Left cardiac atrium (tissue), 4 donors: ENCODE measurements around the gene PGAP3. TPM values are rescaled to one million over a fixed set of nuclear protein-coding genes. Genes with fewer than 3 reads are reported as not detected.

ENCODE experiments used
- ATAC-seq, 2 donors: fragments of 200-7000 bp; cut with Tn5 transposase; one replicate each; pipeline ENCODE4 v1.9.1; 2020; ENCODE audit warnings: mild to moderate bottlenecking in 2 of 2, moderate library complexity in 2 of 2
- DNase-seq: peaks from one replicate; pipeline ENCODE4 v3.0.0-alpha.2; 2020
- intact Hi-C, 2 donors: fragments of 100-400 bp; cut with DNase I; formaldehyde crosslinking; loops; one replicate each; pipeline versions ENCODE4 v1.14.1 to v1.15.1; 2022 to 2023
- total RNA-seq, 2 donors: library from RNA; stranded (reverse); fragmentation: NEBNext Ultra II Directional; extraction: Animal tissue kit (Norgen Biotek cat#: 25700); gene quantifications; one replicate each; pipeline ENCODE4 v1.2.1, GENCODE V29; 2021
- donor health status: DM: no; HTN: yes; CAD: no.
- donor health status: DM: no; HTN: yes; CAD: no; lungs with severe emphysema.
- donor health status: DM: yes; HTN: yes; CAD: no.
- donor health status: Dilated cardiomyopathy.

The PGAP3 gene
- total RNA-seq, 2 donors from 2014 or later = 9.7 to 18.1 TPM

- no peak for ATAC-seq
- intact Hi-C loops = no loop called here
- no peak for DNase-seq
Measured at GRCh38 chr17:39651923-39652586, 35.8 kb downstream of the PGAP3 start.

GRCh38 chr17:39650121-39650579 is 37.7 kb downstream of the PGAP3 start:
- no peak for ATAC-seq
- intact Hi-C loops = no loop called here
- DNase-seq = no peak

DNA sequence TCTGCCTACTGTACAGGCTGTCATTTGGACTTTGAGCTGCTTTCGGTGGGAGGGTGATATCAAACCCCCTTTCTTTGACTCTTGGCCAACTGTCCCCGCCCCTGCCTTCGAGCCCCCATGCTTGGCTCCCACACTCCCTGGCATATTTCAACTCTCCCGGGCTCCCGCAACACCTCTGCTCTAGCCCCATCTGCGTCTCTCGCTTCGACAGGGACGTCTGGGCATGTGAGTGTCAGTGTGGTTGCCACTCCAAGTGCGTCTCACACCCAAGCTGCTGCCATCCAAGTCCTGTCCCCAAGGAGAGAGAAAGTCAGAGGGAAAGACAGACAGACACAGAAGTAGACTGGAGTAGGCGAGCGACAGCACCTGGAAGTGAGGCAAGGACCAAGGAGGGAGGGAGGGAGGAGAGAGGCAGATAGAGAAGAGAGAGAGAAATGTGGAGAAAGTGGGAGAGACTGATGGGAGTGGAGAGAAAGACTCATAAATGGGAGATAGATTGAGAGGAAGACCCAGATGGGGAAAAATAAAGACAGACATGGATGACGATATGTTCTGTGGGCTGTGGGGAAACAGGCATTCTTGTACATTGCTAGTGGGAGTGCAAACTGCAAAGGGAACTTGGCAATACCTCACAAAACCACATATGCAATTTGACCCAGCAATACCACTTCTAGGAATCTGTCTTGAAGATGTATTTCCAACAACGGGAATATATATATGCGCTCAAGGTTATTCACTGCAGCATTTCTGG is 39.1 kb downstream of the PGAP3 start:
- no peak for ATAC-seq
- DNase-seq = no peak
- intact Hi-C loops = no loop called here

GRCh38 chr17:39647256-39647655 is 40.6 kb downstream of the PGAP3 start:
- intact Hi-C loops = no loop called here
- no peak for ATAC-seq
- DNase-seq = no peak

DNA sequence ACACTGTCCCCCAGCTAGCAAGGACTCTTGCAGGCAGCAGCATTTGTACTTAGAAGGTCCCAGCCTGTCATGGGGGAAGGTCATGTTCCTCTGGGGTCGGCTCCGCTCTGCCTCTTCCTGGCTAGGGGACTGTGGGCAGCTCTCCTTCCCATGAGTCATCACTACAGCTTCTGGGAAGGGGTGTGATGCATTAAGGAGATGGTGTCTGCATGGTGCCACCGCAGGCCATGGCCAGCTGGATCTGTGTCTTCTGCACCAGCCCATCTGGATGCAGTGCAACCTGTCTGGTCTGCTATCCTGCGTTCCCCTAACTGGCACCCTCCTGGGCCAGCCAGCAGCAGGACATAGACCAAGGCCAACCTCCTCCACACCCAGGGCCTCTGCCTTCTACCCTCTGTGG is 44.6 kb downstream of the PGAP3 start:
- ATAC-seq = peak in 1 of 2 donors; percentile 55
- intact Hi-C loops = no loop called here
- DNase-seq = no peak

DNA sequence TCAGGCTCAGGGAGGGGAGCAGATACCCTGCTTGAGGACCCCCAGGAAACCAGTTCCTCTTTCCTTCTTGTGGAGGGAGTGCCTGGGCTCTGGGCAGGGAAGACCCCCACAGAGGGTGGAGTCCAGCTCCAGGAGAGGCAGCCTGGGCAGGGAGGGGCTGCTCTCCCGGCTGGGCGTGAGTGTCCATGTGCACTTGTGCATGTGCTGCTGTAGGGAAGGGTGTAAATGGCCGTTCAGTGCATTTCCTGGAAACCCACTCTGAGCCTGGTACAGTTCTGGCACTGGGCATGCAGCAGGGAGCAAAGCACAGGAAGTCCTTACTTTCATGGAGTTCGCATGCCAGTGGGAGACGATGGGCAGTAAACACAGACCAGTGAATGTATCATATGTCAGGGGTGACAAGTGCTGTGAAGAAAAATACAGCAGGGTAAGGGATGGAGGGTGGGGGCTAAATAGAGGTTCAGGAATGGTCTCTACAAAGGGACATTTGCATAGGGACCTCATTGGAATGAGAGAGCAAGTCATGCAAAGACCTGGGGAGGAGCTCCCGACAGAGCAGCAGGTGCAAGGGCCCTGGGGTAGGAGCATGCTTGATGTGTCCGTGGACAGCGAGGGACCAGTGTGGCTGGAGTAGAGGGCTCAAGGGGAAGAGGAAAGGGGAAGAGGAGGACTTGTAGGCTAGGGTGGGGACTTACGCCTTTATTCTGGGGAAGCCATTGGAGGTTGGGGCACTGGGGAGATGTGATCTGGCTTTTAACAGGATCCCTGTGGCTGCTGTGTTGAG is 45.4 kb downstream of the PGAP3 start:
- intact Hi-C loops = no loop called here
- DNase-seq (no peak), ATAC-seq (no peak)

DNA sequence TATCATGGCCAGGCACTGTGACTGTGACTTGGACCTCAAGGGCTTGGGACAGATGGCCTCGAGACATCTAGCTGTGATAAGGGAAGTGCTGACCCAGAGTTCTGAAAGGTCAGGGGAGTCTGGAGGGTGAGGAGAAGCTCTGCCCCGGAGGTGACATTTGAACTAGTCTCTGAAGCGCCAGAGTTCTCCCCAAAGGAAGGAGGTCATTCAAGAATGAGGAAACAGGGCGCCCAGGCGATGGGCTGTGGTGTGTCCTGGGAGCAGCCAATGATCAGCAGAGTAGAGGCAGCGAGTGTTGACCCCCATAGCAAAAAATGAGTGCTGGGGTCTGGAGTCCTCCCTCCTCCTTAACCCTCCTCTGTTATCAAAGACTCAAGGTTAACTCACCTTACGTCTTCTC is 46.0 kb downstream of the PGAP3 start:
- ATAC-seq (no peak), DNase-seq (no peak)
- intact Hi-C loops = no loop called here

DNA sequence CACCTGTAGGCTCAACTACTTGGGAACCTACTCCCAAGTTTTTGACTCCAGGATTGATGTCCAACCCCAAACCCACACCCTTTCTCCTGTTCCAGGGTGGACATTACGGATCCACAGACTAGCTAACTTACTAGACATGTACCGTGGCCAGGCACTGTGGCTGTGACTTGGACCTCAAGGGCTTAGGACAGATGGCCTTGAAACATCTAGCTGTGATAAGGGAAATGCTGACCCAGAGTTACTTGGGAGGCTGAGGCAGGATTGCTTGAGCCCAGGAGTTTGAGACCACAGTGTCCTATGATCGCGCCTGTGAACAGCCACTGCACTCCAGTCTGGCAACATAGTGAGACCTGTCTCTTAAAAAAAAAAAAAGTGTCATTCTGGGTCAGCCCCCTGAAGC is 46.8 kb downstream of the PGAP3 start:
- DNase-seq (no peak), ATAC-seq (no peak)
- intact Hi-C loops = no loop called here

DNA sequence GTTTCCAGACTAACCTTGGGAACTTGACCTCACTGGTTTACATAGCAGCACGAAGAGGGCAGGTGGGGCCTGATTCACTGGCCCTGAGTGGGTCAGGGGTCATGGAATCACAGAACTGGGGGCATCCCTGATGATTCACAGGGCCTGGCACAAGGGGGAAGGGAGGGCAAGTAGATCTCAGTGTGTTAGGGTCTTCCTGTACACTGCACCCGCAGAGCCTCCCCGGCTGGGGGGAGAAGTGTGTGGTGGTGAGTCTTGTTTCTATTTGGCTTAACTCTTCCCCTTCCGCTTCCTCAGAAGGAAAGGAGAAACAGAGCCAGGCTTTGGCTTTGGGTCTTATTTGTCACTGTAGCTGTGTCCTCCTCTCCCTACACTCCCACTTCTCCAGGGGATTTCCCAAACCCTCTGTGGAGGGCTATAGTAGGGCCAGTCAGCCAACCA is 47.2 kb downstream of the PGAP3 start:
- ATAC-seq (no peak), DNase-seq (no peak)

GRCh38 chr17:39639566-39640458 is 48.0 kb downstream of the PGAP3 start:
- ATAC-seq (no peak), DNase-seq (no peak)
- intact Hi-C loops = no loop called here

More for the DNA sequence above, 47.2 kb downstream of the PGAP3 start:
- intact Hi-C loops = no loop called here

- ATAC-seq (no peak), DNase-seq (no peak)
- intact Hi-C loops = no loop called here
Measured at GRCh38 chr17:39639043-39639442, 48.8 kb downstream of the PGAP3 start.

DNA sequence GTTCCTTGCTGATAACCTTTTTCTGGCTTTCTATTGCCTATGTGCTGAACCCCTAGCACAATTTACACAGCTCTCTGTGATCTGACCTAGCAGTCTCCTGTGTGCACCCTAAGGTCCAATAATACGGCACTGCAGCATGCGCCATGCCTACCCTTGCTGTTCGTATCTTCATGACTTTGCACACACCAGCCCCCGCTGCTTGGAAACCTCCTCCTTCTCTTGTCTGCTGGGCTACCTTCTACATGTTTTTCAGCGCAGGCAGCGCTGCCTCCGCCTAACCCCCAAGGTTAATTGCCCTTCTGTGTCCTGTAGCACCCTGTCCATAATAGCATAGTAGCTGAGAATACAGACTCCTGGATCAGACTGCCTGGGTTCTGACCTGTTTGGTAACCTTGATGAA is 49.5 kb downstream of the PGAP3 start:
- ATAC-seq (no peak), DNase-seq (no peak)
- intact Hi-C loops = no loop called here

- intact Hi-C loops = no loop called here
- peak; percentile 95 to 97 for ATAC-seq
- DNase-seq = peak; percentile 95
Measured at GRCh38 chr17:39636927-39637736, 50.7 kb downstream of the PGAP3 start, which contains the start of gene STARD3. TSS of gene STARD3 (plus strand) at chr17:39637144. CDS start at chr17:39653532, 16,388 bp downstream.

GRCh38 chr17:39636587-39636926 is 51.3 kb downstream of the PGAP3 start:
- intact Hi-C loops = no loop called here
- no peak for DNase-seq
- ATAC-seq = no peak

- intact Hi-C loops = no loop called here
- DNase-seq = no peak
- no peak for ATAC-seq
Measured at GRCh38 chr17:39635614-39636176, 52.2 kb downstream of the PGAP3 start.

GRCh38 chr17:39634384-39634871 is 53.4 kb downstream of the PGAP3 start:
- DNase-seq (no peak), ATAC-seq (no peak)
- intact Hi-C loops = no loop called here

- no peak for DNase-seq
- ATAC-seq = no peak
- intact Hi-C loops = no loop called here
Measured at GRCh38 chr17:39633570-39634183, 54.2 kb downstream of the PGAP3 start.
